Bronchial epithelial cell (primary cell): Measurements from ENCODE around the gene DGKI. TPM values are rescaled to one million over a fixed set of nuclear protein-coding genes. Genes with fewer than 3 reads are reported as not detected.
"Not testable (repeated sequence)": the region's sequence is repeated elsewhere in the genome, so short reads cannot be mapped to it uniquely, and the experiment has no call there.

Experiments used
- DNase-seq: peaks from one replicate; pipeline ENCODE4 v3.0.0-alpha.2; 2010; ENCODE audit warnings: low read depth
- FAIRE-seq: peaks from 2 replicates; lab custom pipeline; 2011; peaks lifted over from hg19 to GRCh38; lab: Jason Lieb, UNC
- H3K27me3 ChIP-seq: 2 replicates; pipeline ENCODE4 v1.5.1; 2011; ENCODE audit warnings: low read length; ENCODE audit not compliant: control insufficient read depth, insufficient read depth
- H3K36me3 ChIP-seq: 2 replicates; pipeline ENCODE4 v1.5.1; 2011; ENCODE audit warnings: low read length; ENCODE audit not compliant: control insufficient read depth, insufficient read depth
- H3K4me3 ChIP-seq: 2 replicates; pipeline ENCODE4 v1.5.1; 2011; ENCODE audit warnings: mild to moderate bottlenecking, low read depth, low read length, control low read depth
- total RNA-seq: library from RNA; depleted of rRNA; stranded (reverse); fragments of >200 nt; gene quantifications from 2 replicates; pipeline ENCODE4 v1.2.1, GENCODE V29; 2014
- TF ChIP-seq, protein P1 (sequence below): IDR thresholded peaks from 2 replicates; pipeline ENCODE4 v1.5.1; 2011; ENCODE audit warnings: mild to moderate bottlenecking, moderate library complexity, low read length, control low read depth, inconsistent platforms; ENCODE audit not compliant: insufficient read depth, severe bottlenecking

DGKI gene
- total RNA-seq, 1 donor from 2014 or later: under 0.01 TPM

DNA sequence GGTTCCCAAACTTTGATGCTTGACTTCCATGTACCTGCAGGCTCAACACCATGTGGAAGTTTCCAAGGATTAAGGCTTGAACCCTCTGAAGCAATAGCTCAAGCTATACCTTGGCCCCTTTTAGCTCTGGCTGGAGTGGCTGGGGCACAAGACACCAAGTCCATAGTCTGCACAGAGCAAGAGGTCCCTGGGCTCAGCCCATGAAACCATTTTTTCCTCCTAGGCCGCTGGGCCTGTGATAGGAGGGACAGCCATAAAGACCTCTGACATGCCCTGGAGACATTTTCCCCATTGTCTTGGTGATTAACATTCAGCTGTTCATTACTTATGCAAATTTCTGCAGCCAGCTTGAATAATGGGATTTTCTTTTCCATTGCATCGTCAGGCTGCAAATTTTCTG lies 14.4 kb downstream of the DGKI start:
- no peak for FAIRE-seq
- no peak overlapping the region for H3K4me3 ChIP-seq
- DNase-seq: no peak
- no peaks in the 10 kb centered on the region for H3K36me3 ChIP-seq
- TF ChIP-seq, protein P1, sequence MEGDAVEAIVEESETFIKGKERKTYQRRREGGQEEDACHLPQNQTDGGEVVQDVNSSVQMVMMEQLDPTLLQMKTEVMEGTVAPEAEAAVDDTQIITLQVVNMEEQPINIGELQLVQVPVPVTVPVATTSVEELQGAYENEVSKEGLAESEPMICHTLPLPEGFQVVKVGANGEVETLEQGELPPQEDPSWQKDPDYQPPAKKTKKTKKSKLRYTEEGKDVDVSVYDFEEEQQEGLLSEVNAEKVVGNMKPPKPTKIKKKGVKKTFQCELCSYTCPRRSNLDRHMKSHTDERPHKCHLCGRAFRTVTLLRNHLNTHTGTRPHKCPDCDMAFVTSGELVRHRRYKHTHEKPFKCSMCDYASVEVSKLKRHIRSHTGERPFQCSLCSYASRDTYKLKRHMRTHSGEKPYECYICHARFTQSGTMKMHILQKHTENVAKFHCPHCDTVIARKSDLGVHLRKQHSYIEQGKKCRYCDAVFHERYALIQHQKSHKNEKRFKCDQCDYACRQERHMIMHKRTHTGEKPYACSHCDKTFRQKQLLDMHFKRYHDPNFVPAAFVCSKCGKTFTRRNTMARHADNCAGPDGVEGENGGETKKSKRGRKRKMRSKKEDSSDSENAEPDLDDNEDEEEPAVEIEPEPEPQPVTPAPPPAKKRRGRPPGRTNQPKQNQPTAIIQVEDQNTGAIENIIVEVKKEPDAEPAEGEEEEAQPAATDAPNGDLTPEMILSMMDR: no peak
- no peaks in the 10 kb centered on the region for H3K27me3 ChIP-seq

DNA sequence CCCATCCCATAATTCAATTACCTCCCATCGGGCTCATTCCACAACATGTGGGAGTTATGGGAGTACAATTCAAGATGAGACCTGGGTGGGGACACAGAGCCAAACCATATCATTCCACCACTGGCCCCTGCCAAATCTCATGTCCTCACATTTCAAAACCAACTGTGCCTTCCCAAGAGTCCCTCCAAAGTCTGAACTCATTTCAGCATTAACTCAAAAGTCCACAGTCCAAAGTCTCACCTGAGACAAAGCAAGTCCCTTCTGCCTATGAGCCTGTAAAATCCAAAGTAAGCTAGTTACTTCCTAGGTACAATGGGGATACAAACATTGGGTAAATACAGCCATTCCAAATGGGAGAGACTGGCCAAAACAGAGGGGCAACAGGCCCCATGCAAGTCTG lies 15.2 kb downstream of the DGKI start:
- H3K4me3 ChIP-seq, FAIRE-seq, H3K27me3 ChIP-seq, DNase-seq, H3K36me3 ChIP-seq: not testable (repeated sequence)

DNA sequence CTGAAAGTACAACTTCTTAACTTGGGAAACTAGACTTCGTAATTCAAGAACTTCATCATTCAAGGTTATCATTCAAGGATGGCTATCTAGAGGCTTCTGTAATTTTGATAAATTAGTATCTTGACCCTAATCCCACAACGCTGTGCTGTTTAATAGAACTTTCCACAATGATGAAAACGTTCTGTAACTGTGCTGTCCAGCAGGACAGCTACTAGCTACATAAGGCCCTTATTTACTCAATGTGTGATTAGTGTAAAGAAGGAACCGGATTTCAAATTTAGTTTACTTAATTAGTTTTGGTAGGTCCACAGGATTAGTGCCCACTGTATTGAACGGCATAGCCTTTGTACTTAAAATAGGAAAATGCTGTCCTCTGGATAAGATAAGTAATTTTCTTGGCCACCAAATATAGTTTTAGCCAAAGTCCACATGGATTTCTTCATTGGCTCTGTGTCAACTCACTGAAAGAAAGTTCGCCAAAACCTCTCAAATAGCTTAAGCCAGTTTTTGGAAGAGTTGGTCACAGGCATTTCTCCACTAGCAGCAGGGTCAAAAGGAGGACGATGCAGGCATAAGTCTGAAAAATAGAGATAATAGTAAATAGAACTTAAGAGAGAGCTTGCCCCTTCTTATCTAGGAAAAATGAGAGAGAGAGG lies 17.3 kb downstream of the DGKI start:
- no peak for DNase-seq
- TF ChIP-seq, protein P1: no peak
- Histone ChIP-seq H3K27me3 (no peaks in the 10 kb centered on the region), H3K36me3 (no peaks in the 10 kb centered on the region), H3K4me3 (no peak overlapping the region)
- FAIRE-seq: no peak

DNA sequence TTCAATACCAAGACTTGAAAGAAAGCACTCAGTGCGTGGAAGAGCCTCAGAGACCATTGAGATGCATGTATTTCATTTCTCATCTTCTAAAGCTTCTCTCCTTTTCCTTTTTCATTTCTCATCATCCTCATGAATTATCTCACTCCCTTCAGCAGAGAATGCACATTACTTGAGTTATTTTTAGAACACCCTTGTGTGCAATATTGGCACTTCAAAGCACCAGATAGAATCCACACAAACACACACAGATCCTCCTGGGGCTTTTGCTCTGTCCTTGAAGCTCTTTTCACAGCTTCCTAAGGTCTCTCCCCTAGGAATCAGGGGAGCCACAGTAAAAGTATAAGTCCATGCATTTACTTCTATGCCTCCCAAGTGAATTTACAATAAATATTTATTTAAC lies 18.3 kb downstream of the DGKI start:
- TF ChIP-seq, protein P1: no peak
- no peaks in the 10 kb centered on the region for H3K27me3 ChIP-seq
- H3K4me3 ChIP-seq: no peak overlapping the region
- no peaks in the 10 kb centered on the region for H3K36me3 ChIP-seq
- FAIRE-seq (no peak), DNase-seq (no peak)

DNA sequence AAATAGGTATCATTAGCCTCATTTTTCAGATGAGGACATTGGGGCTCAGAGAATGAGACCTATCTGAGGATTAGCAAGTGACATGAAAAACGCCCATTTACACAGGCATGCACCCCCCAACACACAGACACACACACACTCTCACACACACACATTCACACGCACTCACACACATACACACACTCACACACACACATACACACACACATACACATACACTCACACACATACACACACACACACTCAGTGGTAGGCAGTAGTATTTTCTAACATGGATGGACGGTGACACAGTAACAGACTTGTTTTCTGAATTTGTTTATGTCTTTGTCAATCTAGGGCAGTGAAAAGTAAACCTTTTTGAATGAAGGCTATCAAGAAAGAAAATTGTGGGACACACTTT lies 21.3 kb downstream of the DGKI start:
- DNase-seq (no peak), FAIRE-seq (peak; percentile 85)
- no peak overlapping the region for H3K4me3 ChIP-seq
- H3K36me3 ChIP-seq: no peaks in the 10 kb centered on the region
- TF ChIP-seq, protein P1: no peak
- no peaks in the 10 kb centered on the region for H3K27me3 ChIP-seq

DNA sequence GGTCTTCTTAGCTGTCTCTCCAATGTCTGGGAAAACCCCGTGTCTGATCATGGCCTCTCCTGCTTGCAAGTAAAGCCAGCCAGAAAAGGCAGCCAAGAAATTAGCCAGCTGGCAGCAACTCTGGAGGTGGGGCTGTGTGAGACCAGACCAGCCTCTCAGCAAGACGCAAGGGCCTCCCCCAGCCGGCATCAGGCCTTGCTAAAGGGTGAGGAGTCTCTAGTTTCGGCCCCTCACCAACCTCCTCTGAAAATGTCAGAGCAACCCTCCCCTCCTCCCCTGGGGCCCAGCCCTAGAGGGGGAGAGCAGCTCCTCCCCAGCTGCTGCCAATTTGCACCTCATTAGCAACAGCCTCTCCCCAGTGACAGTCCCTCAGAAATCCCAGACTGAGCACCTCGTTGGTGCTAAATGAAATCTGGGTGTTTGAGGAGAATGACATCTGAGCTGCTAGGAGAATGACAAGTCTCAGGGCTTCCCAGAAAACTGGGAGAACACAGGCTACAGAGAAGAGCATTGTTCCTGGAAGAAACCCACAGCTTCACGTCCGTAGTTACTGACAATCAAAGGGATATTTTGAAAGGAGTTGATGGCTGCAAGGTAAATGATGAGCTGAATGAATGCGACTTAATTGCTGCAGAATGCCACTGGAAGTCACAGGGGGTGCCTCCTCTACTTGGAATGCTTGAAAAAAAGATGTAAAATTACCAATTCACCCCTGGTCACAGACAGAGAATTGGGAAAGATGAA lies 25.9 kb downstream of the DGKI start:
- TF ChIP-seq, protein P1: no peak
- Histone ChIP-seq H3K36me3 (no peaks in the 10 kb centered on the region), H3K27me3 (no peaks in the 10 kb centered on the region), H3K4me3 (no peak overlapping the region)
- FAIRE-seq (no peak), DNase-seq (no peak)
